ENCODE results near the gene ISG15.

DNA sequence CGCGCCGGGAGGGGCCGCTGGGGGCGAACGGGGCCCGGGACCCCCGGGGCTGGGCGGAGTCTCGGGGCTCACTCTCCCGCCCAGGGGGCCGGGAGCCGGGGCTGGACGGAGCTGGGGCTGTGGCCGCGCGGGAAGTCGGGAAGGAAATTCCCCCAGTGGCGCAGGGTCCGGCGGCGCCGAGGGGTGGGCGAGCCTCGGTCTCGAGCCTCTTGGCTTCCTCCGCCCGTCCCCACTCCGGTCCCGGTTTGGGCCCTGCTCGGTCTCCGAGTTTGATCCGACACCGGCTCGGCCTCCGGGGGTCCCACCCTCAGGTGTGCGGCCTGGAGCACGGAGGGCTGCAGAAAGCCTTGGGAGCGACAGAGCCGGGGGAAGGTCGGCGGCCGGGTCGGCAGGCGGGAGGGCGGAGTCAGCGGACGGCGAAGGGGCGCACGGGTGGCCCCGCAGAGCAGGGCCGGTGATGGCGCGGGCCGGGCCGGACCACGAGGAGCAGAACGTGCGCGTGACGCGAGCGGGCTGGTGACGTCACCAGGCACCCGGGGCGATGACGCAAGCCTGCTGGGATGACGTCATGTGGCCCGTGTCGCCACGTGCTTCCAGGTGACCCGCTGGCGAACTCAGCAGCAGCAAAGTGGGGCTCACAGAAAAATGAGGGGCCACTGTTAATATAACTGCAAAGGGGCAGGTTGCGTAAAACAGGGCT lies 12.8 kb upstream of the ISG15 start:
- TF ChIP-seq, protein P1, sequence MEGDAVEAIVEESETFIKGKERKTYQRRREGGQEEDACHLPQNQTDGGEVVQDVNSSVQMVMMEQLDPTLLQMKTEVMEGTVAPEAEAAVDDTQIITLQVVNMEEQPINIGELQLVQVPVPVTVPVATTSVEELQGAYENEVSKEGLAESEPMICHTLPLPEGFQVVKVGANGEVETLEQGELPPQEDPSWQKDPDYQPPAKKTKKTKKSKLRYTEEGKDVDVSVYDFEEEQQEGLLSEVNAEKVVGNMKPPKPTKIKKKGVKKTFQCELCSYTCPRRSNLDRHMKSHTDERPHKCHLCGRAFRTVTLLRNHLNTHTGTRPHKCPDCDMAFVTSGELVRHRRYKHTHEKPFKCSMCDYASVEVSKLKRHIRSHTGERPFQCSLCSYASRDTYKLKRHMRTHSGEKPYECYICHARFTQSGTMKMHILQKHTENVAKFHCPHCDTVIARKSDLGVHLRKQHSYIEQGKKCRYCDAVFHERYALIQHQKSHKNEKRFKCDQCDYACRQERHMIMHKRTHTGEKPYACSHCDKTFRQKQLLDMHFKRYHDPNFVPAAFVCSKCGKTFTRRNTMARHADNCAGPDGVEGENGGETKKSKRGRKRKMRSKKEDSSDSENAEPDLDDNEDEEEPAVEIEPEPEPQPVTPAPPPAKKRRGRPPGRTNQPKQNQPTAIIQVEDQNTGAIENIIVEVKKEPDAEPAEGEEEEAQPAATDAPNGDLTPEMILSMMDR (IDR thresholded peaks at IDR 0.05; ENCODE audit: poor library complexity): no peak
- no peak for TF ChIP-seq EZH2phosphoT487 (IDR thresholded peaks at IDR 0.05; ENCODE audit: low read depth, severe bottlenecking, unreplicated experiment)
- TF ChIP-seq EZH2 (IDR thresholded peaks at IDR 0.05; ENCODE audit: borderline replicate concordance): no peak

All from hepatocyte (in vitro differentiated cells).